Chondrocyte (in vitro differentiated cells): ENCODE measurements around the gene KRTAP3-3. TPM values are rescaled to one million over a fixed set of nuclear protein-coding genes. Genes with fewer than 3 reads are reported as not detected.

ENCODE experiments used
- DNase-seq: peaks from one replicate; pipeline ENCODE4 v3.0.0; 2021; ENCODE audit warnings: mixed read lengths, low spot score
- H3K27ac Mint-ChIP-seq: one replicate; pipeline ENCODE4 v1.8.0; 2021; ENCODE audit warnings: mild to moderate bottlenecking, moderate library complexity, mixed read lengths; ENCODE audit not compliant: unreplicated experiment
- H3K27me3 Mint-ChIP-seq: 2 replicates; pipeline ENCODE4 v1.8.0; 2021; ENCODE audit warnings: low read depth, mixed read lengths
- H3K36me3 Mint-ChIP-seq: 2 replicates; pipeline ENCODE4 v1.8.0; 2021; ENCODE audit warnings: low read depth, mixed read lengths
- H3K4me1 Mint-ChIP-seq: 2 replicates; pipeline ENCODE4 v1.8.0; 2021; ENCODE audit warnings: low read depth, mild to moderate bottlenecking, mixed read lengths
- H3K4me3 Mint-ChIP-seq: one replicate; pipeline ENCODE4 v1.8.0; 2021; ENCODE audit warnings: mild to moderate bottlenecking, moderate library complexity, mixed read lengths; ENCODE audit not compliant: unreplicated experiment
- H3K9me3 Mint-ChIP-seq: 2 replicates; pipeline ENCODE4 v1.8.0; 2021; ENCODE audit warnings: low read depth, mixed read lengths
- total RNA-seq: library from RNA; stranded (reverse); gene quantifications from 3 replicates; pipeline ENCODE4 v1.2.1, GENCODE V29; 2021
- TF ChIP-seq, protein P1 (sequence below): fragments of 200-600 bp; sonication (generic); IDR thresholded peaks from 2 replicates; pipeline ENCODE4 v1.5.0; 2021; ENCODE audit warnings: antibody characterized with exemption, mild to moderate bottlenecking, moderate library complexity

KRTAP3-3 gene
- total RNA-seq, 1 donor from 2014 or later: not detected

DNA sequence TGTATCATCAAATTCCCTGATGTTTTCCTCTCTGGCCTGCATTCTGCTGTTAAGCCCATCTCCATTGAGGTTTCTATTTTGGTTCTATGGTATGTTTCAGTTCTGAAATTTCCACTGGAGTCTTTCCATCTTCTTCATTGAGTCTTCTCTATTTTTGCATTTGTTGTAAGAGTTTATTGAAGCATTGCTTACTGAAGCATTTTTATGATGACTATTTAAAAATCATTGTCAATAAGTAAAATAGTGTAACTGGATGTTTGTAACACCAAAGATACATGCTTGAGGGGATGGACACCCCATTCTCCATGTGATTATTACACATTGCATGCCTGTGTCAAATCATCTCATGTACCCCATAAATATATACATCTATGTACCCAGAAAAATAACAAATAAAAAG is 18.4 kb downstream of the KRTAP3-3 start:
- H3K4me3 Mint-ChIP-seq: no peak overlapping the region
- no peaks in the 10 kb centered on the region for H3K9me3 Mint-ChIP-seq
- no peak overlapping the region for H3K27ac Mint-ChIP-seq
- DNase-seq: no peak
- no peaks in the 10 kb centered on the region for H3K27me3 Mint-ChIP-seq
- peaks cover 14% of the 10 kb centered on the region for H3K4me1 Mint-ChIP-seq
- no peaks in the 10 kb centered on the region for H3K36me3 Mint-ChIP-seq
- TF ChIP-seq, protein P1, sequence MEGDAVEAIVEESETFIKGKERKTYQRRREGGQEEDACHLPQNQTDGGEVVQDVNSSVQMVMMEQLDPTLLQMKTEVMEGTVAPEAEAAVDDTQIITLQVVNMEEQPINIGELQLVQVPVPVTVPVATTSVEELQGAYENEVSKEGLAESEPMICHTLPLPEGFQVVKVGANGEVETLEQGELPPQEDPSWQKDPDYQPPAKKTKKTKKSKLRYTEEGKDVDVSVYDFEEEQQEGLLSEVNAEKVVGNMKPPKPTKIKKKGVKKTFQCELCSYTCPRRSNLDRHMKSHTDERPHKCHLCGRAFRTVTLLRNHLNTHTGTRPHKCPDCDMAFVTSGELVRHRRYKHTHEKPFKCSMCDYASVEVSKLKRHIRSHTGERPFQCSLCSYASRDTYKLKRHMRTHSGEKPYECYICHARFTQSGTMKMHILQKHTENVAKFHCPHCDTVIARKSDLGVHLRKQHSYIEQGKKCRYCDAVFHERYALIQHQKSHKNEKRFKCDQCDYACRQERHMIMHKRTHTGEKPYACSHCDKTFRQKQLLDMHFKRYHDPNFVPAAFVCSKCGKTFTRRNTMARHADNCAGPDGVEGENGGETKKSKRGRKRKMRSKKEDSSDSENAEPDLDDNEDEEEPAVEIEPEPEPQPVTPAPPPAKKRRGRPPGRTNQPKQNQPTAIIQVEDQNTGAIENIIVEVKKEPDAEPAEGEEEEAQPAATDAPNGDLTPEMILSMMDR: no peak

DNA sequence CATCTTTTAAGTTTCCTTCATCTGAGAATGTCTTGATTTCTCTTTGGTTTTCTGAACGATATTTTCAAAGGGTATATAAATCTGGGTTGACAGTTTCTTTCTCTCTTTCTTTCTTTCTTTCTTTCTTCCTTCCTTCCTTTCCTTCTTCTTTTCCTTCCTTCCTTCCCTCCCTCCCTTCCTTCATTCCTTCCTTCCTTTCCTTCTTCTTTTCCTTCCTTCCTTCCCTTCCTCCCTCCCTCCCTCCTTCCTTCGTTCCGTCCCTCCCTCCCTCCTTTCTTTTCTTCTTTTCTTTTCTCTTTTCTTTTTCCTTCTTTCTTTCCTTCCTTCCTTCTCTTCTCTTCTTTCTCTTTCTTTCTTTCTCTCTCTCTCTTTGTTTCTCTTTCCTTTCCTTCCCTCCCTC is 19.6 kb downstream of the KRTAP3-3 start:
- peaks cover 2% of the 10 kb centered on the region for H3K9me3 Mint-ChIP-seq
- H3K4me1 Mint-ChIP-seq: peaks cover 9% of the 10 kb centered on the region
- no peak for DNase-seq
- TF ChIP-seq, protein P1: no peak
- H3K4me3 Mint-ChIP-seq: no peak overlapping the region
- no peak overlapping the region for H3K27ac Mint-ChIP-seq
- H3K36me3 Mint-ChIP-seq: peaks cover 1% of the 10 kb centered on the region
- H3K27me3 Mint-ChIP-seq: no peaks in the 10 kb centered on the region

DNA sequence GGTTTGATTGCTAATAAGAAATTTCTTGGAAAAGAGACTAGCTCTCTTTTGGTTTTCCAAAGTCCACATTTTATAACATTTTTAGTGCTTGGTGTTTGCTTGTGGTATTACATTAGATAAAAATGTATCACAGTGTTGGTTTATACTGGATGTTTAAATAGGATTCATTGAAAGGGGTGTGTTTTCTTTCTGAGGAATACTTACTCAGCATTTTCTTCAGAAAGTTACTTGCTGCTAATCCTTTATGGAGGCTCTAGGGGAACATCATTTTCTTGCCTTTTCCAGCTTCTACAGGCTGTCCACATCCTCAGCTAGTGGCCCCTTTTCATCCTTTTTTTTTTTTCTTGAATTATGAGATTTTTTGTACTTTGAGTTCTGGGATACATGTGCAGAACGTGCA is 26.4 kb downstream of the KRTAP3-3 start:
- peaks cover 1% of the 10 kb centered on the region for H3K36me3 Mint-ChIP-seq
- H3K4me1 Mint-ChIP-seq: no peaks in the 10 kb centered on the region
- DNase-seq: no peak
- no peaks in the 10 kb centered on the region for H3K27me3 Mint-ChIP-seq
- TF ChIP-seq, protein P1: no peak
- no peak overlapping the region for H3K4me3 Mint-ChIP-seq
- no peak overlapping the region for H3K27ac Mint-ChIP-seq
- H3K9me3 Mint-ChIP-seq: peaks cover 15% of the 10 kb centered on the region

DNA sequence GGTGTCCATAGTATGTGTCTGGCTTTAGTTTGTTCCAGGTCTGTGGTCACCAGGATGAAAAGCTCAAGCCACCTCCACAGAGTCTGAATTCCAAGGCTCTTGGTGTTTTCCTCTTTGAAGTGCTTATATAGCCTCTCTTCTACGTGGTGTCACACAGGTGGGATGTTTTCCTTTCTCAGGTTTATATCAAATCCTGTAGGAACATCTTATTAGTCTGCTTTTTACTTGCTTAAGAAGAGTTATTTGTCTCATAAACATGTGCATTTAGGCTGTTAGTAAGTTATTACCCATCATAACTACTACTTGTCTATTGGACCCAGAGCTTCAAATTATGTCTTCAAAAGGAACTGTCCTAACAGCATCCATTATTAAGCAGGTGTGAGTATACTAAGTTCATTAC is 27.1 kb downstream of the KRTAP3-3 start, which contains the start of gene KRT39:
Gene KRT39 (minus strand): TSS at position 101 of the 400 bp plus-strand sequence. CDS start 92 bp downstream, at position 9.
- Mint-ChIP-seq H3K36me3 (peaks cover 1% of the 10 kb centered on the region), H3K9me3 (peaks cover 15% of the 10 kb centered on the region), H3K4me3 (no peak within 1 kb of the TSS), H3K27ac (no peak within 1 kb of the TSS), H3K27me3 (no peaks in the 10 kb centered on the region), H3K4me1 (no peaks in the 10 kb centered on the region)
- no peak for DNase-seq
- TF ChIP-seq, protein P1: no peak

DNA sequence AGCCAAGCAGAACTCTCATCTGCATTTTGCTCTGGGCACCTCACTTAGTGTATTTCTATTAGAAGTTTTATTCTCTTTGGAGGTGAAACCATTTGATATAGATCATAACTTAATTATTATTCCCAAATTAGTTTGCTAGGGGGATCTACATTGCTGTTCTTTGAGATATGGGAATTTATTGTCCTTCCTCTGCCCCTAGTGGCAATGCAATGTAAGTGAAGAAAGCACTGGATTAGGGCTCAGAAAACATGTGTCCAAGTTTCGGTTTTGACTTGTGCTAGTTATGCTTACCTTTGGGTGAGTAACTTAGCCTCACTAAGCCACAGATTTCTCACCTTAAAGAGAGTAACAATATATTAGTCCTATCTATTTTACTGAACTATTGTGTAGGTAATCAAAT is 30.1 kb downstream of the KRTAP3-3 start:
- TF ChIP-seq, protein P1: peak; percentile 81
- peaks cover 13% of the 10 kb centered on the region for H3K9me3 Mint-ChIP-seq
- no peaks in the 10 kb centered on the region for H3K27me3 Mint-ChIP-seq
- H3K27ac Mint-ChIP-seq: no peak overlapping the region
- no peak for DNase-seq
- no peaks in the 10 kb centered on the region for H3K4me1 Mint-ChIP-seq
- no peaks in the 10 kb centered on the region for H3K36me3 Mint-ChIP-seq
- H3K4me3 Mint-ChIP-seq: no peak overlapping the region
